ENCODE measurements around the gene FAU.

The FAU gene

GRCh38 chr11:65151331-65151899 lies 29.5 kb upstream of the FAU start:
- H3K27ac ChIP-seq (ENCODE audit: extremely low read depth, low read depth, low read length), result no peak overlapping the region
- H3K4me3 ChIP-seq (ENCODE audit: low read depth, low read length), result no peak overlapping the region
- H3K4me1 ChIP-seq (ENCODE audit: control insufficient read depth, insufficient read depth, low read length), result no peaks in the 10 kb centered on the region
- TF ChIP-seq WT1 (tag by site-specific recombination; IDR thresholded peaks at IDR 0.05), result no peak
- peak; percentile 82 for TF ChIP-seq ZNF121 (tag by site-specific recombination; IDR thresholded peaks at IDR 0.05)
- H3K36me3 ChIP-seq (ENCODE audit: control insufficient read depth in 2 of 2, insufficient read depth in 1 of 2, low read length in 2 of 2), result no peaks in the 10 kb centered on the region
- POLR2A ChIA-PET, result interaction anchor here (1.3 kb wide), 1 partner anchor 17 kb away, joined by 4 read pairs; the partner anchor contains the start of gene SYVN1
- no peaks in the 10 kb centered on the region for H3K9me3 ChIP-seq (ENCODE audit: control insufficient read depth, insufficient read depth, low read depth, low read length)
- CTCF ChIA-PET, result no interaction called here

DNA sequence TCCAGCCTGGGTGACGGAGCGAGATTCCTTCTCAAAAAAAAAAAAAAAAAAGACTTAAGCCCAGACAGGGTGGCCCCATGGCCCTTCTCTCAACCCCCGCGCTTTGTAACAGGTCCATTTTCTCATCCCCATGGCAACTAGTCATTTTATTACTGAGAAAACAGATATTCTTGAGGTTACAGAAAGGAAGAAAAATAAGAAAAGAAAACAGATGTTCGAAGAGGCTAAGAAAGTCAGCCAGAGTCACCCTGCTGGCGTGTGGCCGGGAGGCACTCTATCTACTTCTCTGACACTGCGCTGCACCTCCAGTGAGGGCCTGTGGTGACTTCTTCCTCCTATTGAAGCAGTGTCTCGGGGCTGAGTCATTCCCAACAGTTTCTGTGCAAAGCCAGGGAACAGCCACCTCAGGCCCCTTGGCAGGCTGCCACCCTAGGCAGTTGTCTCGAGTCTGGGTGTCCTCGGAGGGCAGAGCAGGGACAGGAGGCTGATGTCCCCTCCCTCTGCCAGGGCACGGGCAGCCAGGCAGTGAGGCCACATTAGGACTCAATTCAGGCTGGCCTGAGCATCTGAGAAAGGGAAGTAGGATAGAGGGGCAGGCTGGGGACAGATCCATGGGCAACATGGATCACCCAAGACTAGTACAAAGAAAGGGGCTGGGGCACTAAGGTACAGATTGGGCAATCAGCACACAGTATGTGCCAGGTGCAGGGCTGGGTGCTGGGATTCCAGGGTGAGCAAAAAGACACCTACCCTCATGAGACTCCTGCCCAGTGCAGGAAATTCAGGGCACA lies 28.8 kb upstream of the FAU start:
- ChIA-PET POLR2A (no interaction called here), CTCF (no interaction called here)
- Histone ChIP-seq H3K27ac (ENCODE audit: extremely low read depth, low read depth, low read length) (no peak overlapping the region), H3K36me3 (ENCODE audit: control insufficient read depth in 2 of 2, insufficient read depth in 1 of 2, low read length in 2 of 2) (no peaks in the 10 kb centered on the region), H3K4me1 (ENCODE audit: control insufficient read depth, insufficient read depth, low read length) (no peaks in the 10 kb centered on the region), H3K4me3 (ENCODE audit: low read depth, low read length) (no peak overlapping the region), H3K9me3 (ENCODE audit: control insufficient read depth, insufficient read depth, low read depth, low read length) (no peaks in the 10 kb centered on the region)
- TF ChIP-seq ZNF558 (tag by site-specific recombination; IDR thresholded peaks at IDR 0.05) (no peak), ZBTB48 (tag by site-specific recombination; IDR thresholded peaks at IDR 0.05) (peak; percentile 99), ZNF2 (tag by site-specific recombination; IDR thresholded peaks at IDR 0.05) (peak; percentile 61; the same call in 1 of the 2 replicates), ZNF629 (tag by site-specific recombination; IDR thresholded peaks at IDR 0.05) (0 out of 2 replicates have a peak, but pooled peaks have one; percentile 23), ZNF341 (tag by site-specific recombination; IDR thresholded peaks at IDR 0.05; ENCODE audit: low read depth) (peak; percentile 90), ZNF10 (tag by site-specific recombination; IDR thresholded peaks at IDR 0.05) (0 out of 2 replicates have a peak, but pooled peaks have one; percentile 19), ZNF146 (tag by site-specific recombination; IDR thresholded peaks at IDR 0.05) (no peak), PATZ1 (tag by site-specific recombination; IDR thresholded peaks at IDR 0.05) (0 out of 2 replicates have a peak, but pooled peaks have one; percentile 16), ZNF366 (tag by site-specific recombination; conservative IDR thresholded peaks at IDR 0.05) (peak; percentile 57), ZBTB17 (tag by site-specific recombination; IDR thresholded peaks at IDR 0.05) (peak; percentile 82), SP7 (tag by site-specific recombination; IDR thresholded peaks at IDR 0.05) (peak; percentile 50; the same call in 1 of the 2 replicates), ZNF600 (tag by site-specific recombination; IDR thresholded peaks at IDR 0.05) (peak; percentile 88), ZEB2 (tag by site-specific recombination; IDR thresholded peaks at IDR 0.05) (peak; percentile 38; the same call in 1 of the 2 replicates), ZNF335 (tag by site-specific recombination; conservative IDR thresholded peaks at IDR 0.05) (peak; percentile 86), ZNF624 (tag by site-specific recombination; IDR thresholded peaks at IDR 0.05) (no peak), ZIC2 (tag by site-specific recombination; IDR thresholded peaks at IDR 0.05) (peak; percentile 33; the same call in 1 of the 2 replicates), KLF8 (tag by site-specific recombination; IDR thresholded peaks at IDR 0.05) (no peak), ZNF707 (tag by site-specific recombination; IDR thresholded peaks at IDR 0.05) (no peak), ZNF660 (tag by site-specific recombination; IDR thresholded peaks at IDR 0.05) (peak; percentile 56; the same call in 1 of the 2 replicates), ZNF112 (tag by site-specific recombination; IDR thresholded peaks at IDR 0.05) (no peak), GLIS1 (tag by site-specific recombination; IDR thresholded peaks at IDR 0.05) (peak; percentile 52), ZNF157 (tag by site-specific recombination; IDR thresholded peaks at IDR 0.05) (no peak)
- TF ChIP-seq, protein P1, sequence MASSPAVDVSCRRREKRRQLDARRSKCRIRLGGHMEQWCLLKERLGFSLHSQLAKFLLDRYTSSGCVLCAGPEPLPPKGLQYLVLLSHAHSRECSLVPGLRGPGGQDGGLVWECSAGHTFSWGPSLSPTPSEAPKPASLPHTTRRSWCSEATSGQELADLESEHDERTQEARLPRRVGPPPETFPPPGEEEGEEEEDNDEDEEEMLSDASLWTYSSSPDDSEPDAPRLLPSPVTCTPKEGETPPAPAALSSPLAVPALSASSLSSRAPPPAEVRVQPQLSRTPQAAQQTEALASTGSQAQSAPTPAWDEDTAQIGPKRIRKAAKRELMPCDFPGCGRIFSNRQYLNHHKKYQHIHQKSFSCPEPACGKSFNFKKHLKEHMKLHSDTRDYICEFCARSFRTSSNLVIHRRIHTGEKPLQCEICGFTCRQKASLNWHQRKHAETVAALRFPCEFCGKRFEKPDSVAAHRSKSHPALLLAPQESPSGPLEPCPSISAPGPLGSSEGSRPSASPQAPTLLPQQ (tag by site-specific recombination; IDR thresholded peaks at IDR 0.05), result 0 out of 2 replicates have a peak, but pooled peaks have one; percentile 24
- TF ChIP-seq, protein P2, sequence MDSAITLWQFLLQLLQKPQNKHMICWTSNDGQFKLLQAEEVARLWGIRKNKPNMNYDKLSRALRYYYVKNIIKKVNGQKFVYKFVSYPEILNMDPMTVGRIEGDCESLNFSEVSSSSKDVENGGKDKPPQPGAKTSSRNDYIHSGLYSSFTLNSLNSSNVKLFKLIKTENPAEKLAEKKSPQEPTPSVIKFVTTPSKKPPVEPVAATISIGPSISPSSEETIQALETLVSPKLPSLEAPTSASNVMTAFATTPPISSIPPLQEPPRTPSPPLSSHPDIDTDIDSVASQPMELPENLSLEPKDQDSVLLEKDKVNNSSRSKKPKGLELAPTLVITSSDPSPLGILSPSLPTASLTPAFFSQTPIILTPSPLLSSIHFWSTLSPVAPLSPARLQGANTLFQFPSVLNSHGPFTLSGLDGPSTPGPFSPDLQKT (IDR thresholded peaks at IDR 0.05; ENCODE audit: borderline replicate concordance, low read depth, low read length), result no peak
- TF ChIP-seq, protein P3, sequence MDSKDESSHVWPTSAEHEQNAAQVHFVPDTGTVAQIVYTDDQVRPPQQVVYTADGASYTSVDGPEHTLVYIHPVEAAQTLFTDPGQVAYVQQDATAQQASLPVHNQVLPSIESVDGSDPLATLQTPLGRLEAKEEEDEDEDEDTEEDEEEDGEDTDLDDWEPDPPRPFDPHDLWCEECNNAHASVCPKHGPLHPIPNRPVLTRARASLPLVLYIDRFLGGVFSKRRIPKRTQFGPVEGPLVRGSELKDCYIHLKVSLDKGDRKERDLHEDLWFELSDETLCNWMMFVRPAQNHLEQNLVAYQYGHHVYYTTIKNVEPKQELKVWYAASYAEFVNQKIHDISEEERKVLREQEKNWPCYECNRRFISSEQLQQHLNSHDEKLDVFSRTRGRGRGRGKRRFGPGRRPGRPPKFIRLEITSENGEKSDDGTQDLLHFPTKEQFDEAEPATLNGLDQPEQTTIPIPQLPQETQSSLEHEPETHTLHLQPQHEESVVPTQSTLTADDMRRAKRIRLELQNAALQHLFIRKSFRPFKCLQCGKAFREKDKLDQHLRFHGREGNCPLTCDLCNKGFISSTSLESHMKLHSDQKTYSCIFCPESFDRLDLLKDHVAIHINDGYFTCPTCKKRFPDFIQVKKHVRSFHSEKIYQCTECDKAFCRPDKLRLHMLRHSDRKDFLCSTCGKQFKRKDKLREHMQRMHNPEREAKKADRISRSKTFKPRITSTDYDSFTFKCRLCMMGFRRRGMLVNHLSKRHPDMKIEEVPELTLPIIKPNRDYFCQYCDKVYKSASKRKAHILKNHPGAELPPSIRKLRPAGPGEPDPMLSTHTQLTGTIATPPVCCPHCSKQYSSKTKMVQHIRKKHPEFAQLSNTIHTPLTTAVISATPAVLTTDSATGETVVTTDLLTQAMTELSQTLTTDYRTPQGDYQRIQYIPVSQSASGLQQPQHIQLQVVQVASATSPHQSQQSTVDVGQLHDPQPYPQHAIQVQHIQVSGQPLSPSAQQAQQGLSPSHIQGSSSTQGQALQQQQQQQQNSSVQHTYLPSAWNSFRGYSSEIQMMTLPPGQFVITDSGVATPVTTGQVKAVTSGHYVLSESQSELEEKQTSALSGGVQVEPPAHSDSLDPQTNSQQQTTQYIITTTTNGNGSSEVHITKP (tag by site-specific recombination; IDR thresholded peaks at IDR 0.05), result 0 out of 2 replicates have a peak, but pooled peaks have one; percentile 49

Measured in HEK293 (cell line).